K562 (cell line): Measurements from ENCODE around the gene TMED10. TPM values are rescaled to one million over a fixed set of nuclear protein-coding genes. Genes with fewer than 3 reads are reported as not detected.

Experiments
- CBX5 ChIP-seq: IDR thresholded peaks from 2 replicates; pipeline ENCODE4 v1.6.1; 2014; ENCODE audit warnings: low read depth, borderline replicate concordance
- FOXP1 ChIP-seq: sonication (generic); formaldehyde crosslinking; IDR thresholded peaks from 2 replicates; pipeline ENCODE4 v1.8.0; 2022; ENCODE audit warnings: mild to moderate bottlenecking, missing genetic modification reagents
- GTF2A2 ChIP-seq: IDR thresholded peaks from 2 replicates; pipeline ENCODE4 v1.6.1; 2016; ENCODE audit warnings: mild to moderate bottlenecking, missing genetic modification characterization, missing compliant biosample characterization
- HMG20B ChIP-seq: fragments of 250-450 bp; sonication (Bioruptor Pico); IDR thresholded peaks from 2 replicates; pipeline ENCODE4 v1.5.0; 2021; ENCODE audit warnings: mild to moderate bottlenecking
- KLF10 ChIP-seq: fragments of 250-450 bp; sonication (Bioruptor Pico); IDR thresholded peaks from 2 replicates; pipeline ENCODE4 v1.6.1; 2021; ENCODE audit warnings: matching md5 sums
- MBD2 ChIP-seq: sonication (generic); IDR thresholded peaks from 2 replicates; pipeline ENCODE4 v1.6.1; 2016; ENCODE audit warnings: low read depth, borderline replicate concordance
- NCOR1 ChIP-seq: fragments of 450-650 bp; IDR thresholded peaks from 2 replicates; pipeline ENCODE4 v1.6.1; 2016; ENCODE audit warnings: mild to moderate bottlenecking, moderate library complexity
- PML ChIP-seq: IDR thresholded peaks from 2 replicates; pipeline ENCODE4 v1.6.1; 2012; ENCODE audit warnings: low read length, inconsistent platforms
- POLR2H ChIP-seq: IDR thresholded peaks from 2 replicates; pipeline ENCODE4 v1.6.1; 2016; ENCODE audit warnings: missing genetic modification characterization, low read depth, mild to moderate bottlenecking, control low read depth, missing compliant biosample characterization, moderate library complexity
- USF2 ChIP-seq: sonication (generic); formaldehyde crosslinking; IDR thresholded peaks from 2 replicates; pipeline ENCODE4 v1.5.0; 2020; ENCODE audit warnings: missing genetic modification reagents
- ZBTB9 ChIP-seq: fragments of 450-650 bp; formaldehyde crosslinking; IDR thresholded peaks from 2 replicates; pipeline ENCODE4 v1.4.0; 2020; ENCODE audit warnings: mild to moderate bottlenecking, moderate library complexity
- ZNF197 ChIP-seq: fragments of 200-800 bp; sonication (Bioruptor generic); IDR thresholded peaks from 2 replicates; pipeline ENCODE4 v1.6.1; 2016; ENCODE audit warnings: low read depth, missing genetic modification characterization, missing compliant biosample characterization
- ZNF431 ChIP-seq: sonication (generic); formaldehyde crosslinking; IDR thresholded peaks from 2 replicates; pipeline ENCODE4 v1.8.0; 2022; ENCODE audit warnings: mild to moderate bottlenecking, missing genetic modification reagents
- ZNF766 ChIP-seq: fragments of 200-800 bp; sonication (Bioruptor generic); conservative IDR thresholded peaks from 2 replicates; pipeline ENCODE4 v1.6.1; 2016; ENCODE audit warnings: missing genetic modification characterization, missing compliant biosample characterization
- ZNF830 ChIP-seq: fragments of 250-450 bp; sonication (Bioruptor Pico); IDR thresholded peaks from 2 replicates; pipeline ENCODE4 v1.5.0; 2021; ENCODE audit warnings: mild to moderate bottlenecking
- polyA plus RNA-seq, 8 experiments: library from polyadenylated mRNA; depleted of rRNA in 4 of 8; stranded (reverse) in 5 of 8; unstranded in 3 of 8; fragments of >200 nt; fragmentation: Nextera tagmentation in 2 of 8; fragmentation: Illumina TruSeq in 1 of 8; extraction: Ambion mirVana in 2 of 8; extraction: Trizol in 1 of 8; gene quantifications; 2 replicates each; pipeline versions ENCODE4 v1.2.1 to v1.2.3, GENCODE V29; 2011 to 2014; ENCODE audit warnings: inconsistent platforms in 1 of 8, missing spikeins in 1 of 8
- total RNA-seq, 7 experiments: library from RNA; depleted of rRNA in 6 of 7; stranded (reverse); fragments of >200 nt in 6 of 7; fragmentation: Illumina TruSeq in 2 of 7; extraction: Trizol in 2 of 7; gene quantifications; 2 replicates each; pipeline versions ENCODE4 v1.2.1 to v1.2.3, GENCODE V29; 2011 to 2021; ENCODE audit warnings: low replicate concordance in 1 of 7
- TF ChIP-seq, protein P1 (sequence below): fragments of 450-650 bp; conservative IDR thresholded peaks from 2 replicates; pipeline ENCODE4 v1.6.1; 2016; ENCODE audit warnings: missing genetic modification characterization, low read depth, mild to moderate bottlenecking, control low read depth, missing compliant biosample characterization
- TF ChIP-seq, protein P2 (sequence below): sonication (generic); formaldehyde crosslinking; IDR thresholded peaks from 2 replicates; pipeline ENCODE4 v1.8.0; 2022; ENCODE audit warnings: missing genetic modification reagents, mild to moderate bottlenecking, borderline replicate concordance
- TF ChIP-seq, protein P3 (sequence below): fragments of 450-650 bp; IDR thresholded peaks from 2 replicates; pipeline ENCODE4 v1.6.1; 2018; ENCODE audit not compliant: partially characterized antibody

The TMED10 gene
- total and polyA plus RNA-seq, 9 of the 15 experiments (the other 6 are each of a cell fraction or from before 2014, with no cell fraction given) = 62.2 to 233 (median 124) TPM

DNA sequence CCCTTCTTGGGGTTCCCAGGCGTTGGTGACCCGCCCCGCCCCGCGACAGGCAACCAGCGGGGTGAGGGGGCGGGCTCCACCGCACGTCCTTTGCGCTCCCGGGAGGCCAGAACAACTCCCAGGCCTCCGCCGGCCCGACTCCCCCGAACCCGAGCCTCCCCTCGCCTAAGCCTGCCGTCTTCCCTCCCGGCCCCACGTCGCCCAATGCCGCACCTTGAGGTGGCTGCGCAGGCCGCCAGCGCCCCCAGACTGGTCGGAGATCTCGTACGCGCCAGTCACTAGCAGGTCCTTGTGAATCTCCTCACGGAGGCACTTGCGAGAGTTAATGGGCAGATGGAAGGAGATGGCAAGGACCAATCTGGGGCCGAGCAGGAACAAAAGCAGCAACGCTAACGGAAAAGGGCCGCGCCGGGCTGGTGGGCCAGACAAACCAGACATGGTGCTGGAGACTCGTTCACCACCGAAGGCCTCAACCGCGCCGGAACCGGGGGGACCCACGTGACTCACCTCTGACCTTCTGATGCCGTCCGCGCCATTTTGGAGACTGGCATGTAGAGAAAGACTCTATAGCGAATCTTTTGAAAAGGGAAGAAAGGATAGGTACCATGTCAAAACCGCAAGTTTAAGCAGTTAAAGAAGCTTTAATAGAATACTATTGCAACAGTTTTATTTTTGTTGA is at the start of gene TMED10 (continued):
- TF ChIP-seq CBX5 = no peak
- peak; percentile 87 for TF ChIP-seq ZNF766
- TF ChIP-seq ZNF197 (CRISPR knock-in tag) = 0 out of 2 replicates have a peak, but pooled peaks have one; percentile 86
- no peak for TF ChIP-seq GTF2A2 (tag)
- TF ChIP-seq FOXP1 = 0 out of 2 replicates have a peak, but pooled peaks have one; percentile 65
- TF ChIP-seq, protein P1, sequence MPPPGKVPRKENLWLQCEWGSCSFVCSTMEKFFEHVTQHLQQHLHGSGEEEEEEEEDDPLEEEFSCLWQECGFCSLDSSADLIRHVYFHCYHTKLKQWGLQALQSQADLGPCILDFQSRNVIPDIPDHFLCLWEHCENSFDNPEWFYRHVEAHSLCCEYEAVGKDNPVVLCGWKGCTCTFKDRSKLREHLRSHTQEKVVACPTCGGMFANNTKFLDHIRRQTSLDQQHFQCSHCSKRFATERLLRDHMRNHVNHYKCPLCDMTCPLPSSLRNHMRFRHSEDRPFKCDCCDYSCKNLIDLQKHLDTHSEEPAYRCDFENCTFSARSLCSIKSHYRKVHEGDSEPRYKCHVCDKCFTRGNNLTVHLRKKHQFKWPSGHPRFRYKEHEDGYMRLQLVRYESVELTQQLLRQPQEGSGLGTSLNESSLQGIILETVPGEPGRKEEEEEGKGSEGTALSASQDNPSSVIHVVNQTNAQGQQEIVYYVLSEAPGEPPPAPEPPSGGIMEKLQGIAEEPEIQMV = no peak
- no peak for TF ChIP-seq ZNF431 (CRISPR knock-in tag)
- TF ChIP-seq ZNF830 (CRISPR knock-in tag) = 0 out of 2 replicates have a peak, but pooled peaks have one; percentile 45
- peak; percentile 25; the same call in 1 of the 2 replicates for TF ChIP-seq PML
- no peak for TF ChIP-seq HMG20B (CRISPR knock-in tag)
- TF ChIP-seq, protein P2, sequence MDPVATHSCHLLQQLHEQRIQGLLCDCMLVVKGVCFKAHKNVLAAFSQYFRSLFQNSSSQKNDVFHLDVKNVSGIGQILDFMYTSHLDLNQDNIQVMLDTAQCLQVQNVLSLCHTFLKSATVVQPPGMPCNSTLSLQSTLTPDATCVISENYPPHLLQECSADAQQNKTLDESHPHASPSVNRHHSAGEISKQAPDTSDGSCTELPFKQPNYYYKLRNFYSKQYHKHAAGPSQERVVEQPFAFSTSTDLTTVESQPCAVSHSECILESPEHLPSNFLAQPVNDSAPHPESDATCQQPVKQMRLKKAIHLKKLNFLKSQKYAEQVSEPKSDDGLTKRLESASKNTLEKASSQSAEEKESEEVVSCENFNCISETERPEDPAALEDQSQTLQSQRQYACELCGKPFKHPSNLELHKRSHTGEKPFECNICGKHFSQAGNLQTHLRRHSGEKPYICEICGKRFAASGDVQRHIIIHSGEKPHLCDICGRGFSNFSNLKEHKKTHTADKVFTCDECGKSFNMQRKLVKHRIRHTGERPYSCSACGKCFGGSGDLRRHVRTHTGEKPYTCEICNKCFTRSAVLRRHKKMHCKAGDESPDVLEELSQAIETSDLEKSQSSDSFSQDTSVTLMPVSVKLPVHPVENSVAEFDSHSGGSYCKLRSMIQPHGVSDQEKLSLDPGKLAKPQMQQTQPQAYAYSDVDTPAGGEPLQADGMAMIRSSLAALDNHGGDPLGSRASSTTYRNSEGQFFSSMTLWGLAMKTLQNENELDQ (CRISPR knock-in tag) = no peak
- TF ChIP-seq, protein P3, sequence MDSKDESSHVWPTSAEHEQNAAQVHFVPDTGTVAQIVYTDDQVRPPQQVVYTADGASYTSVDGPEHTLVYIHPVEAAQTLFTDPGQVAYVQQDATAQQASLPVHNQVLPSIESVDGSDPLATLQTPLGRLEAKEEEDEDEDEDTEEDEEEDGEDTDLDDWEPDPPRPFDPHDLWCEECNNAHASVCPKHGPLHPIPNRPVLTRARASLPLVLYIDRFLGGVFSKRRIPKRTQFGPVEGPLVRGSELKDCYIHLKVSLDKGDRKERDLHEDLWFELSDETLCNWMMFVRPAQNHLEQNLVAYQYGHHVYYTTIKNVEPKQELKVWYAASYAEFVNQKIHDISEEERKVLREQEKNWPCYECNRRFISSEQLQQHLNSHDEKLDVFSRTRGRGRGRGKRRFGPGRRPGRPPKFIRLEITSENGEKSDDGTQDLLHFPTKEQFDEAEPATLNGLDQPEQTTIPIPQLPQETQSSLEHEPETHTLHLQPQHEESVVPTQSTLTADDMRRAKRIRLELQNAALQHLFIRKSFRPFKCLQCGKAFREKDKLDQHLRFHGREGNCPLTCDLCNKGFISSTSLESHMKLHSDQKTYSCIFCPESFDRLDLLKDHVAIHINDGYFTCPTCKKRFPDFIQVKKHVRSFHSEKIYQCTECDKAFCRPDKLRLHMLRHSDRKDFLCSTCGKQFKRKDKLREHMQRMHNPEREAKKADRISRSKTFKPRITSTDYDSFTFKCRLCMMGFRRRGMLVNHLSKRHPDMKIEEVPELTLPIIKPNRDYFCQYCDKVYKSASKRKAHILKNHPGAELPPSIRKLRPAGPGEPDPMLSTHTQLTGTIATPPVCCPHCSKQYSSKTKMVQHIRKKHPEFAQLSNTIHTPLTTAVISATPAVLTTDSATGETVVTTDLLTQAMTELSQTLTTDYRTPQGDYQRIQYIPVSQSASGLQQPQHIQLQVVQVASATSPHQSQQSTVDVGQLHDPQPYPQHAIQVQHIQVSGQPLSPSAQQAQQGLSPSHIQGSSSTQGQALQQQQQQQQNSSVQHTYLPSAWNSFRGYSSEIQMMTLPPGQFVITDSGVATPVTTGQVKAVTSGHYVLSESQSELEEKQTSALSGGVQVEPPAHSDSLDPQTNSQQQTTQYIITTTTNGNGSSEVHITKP = no peak
- peak; percentile 98 for TF ChIP-seq USF2 (CRISPR knock-in tag)
- peak; percentile 68; the same call in 1 of the 2 replicates for TF ChIP-seq ZBTB9 (CRISPR knock-in tag)
- TF ChIP-seq MBD2 = peak; percentile 58
- TF ChIP-seq POLR2H (tag) = peak; percentile 71
- no peak for TF ChIP-seq KLF10 (CRISPR knock-in tag)
- TF ChIP-seq NCOR1 = no peak
